ENCODE results near the gene SRSF5.

DNA sequence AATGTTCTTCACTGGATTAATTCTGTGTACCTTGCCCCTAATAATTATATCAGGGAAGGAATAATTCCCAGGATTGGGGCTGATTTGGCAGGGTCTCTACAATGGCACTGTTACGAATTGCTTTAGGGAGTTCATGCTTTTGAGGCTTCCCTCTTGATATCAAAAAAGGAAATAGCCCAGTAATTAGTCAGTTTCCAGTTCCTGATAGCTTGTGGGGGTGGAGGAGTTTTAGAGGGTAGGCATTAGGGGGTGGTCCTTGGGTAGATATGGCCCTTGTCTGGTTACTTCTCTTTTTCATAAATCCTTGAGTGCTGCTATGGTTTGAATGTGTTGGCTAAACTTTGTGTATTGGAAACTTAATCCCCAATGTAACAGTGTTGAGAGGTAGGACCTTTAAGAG lies 6.1 kb upstream of the SRSF5 start:
- TF ChIP-seq EZH2 (IDR thresholded peaks at IDR 0.05; ENCODE audit: borderline replicate concordance, low read depth, low read length, severe bottlenecking) = no peak
- TF ChIP-seq CTCF (IDR thresholded peaks at IDR 0.05; ENCODE audit: extremely low read depth in 1 of 2, insufficient read depth in 1 of 2, low read depth in 1 of 2, low read length in 2 of 2) = no peak
- TF ChIP-seq, protein P1, sequence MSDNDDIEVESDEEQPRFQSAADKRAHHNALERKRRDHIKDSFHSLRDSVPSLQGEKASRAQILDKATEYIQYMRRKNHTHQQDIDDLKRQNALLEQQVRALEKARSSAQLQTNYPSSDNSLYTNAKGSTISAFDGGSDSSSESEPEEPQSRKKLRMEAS (IDR thresholded peaks at IDR 0.05; ENCODE audit: insufficient read depth, insufficient read length) = no peak
- TF ChIP-seq FOS (IDR thresholded peaks at IDR 0.05; ENCODE audit: borderline replicate concordance, insufficient read depth, low read length) = peak; percentile 90
- TF ChIP-seq POLR2AphosphoS5 (IDR thresholded peaks at IDR 0.05; ENCODE audit: insufficient read depth, low read depth, low read length) = peak; percentile 61
- peak; percentile 40 for TF ChIP-seq POLR2A (IDR thresholded peaks at IDR 0.05; ENCODE audit: low read depth, low read length)
- TF ChIP-seq JUN (IDR thresholded peaks at IDR 0.05; ENCODE audit: borderline replicate concordance, insufficient read depth, insufficient read length, low read depth) = peak; percentile 77

Data from endothelial cell of umbilical vein (primary cell).